ENCODE results near the gene TROAP.
A peak's percentile ranks its signal among the peaks of the same experiment; 100 is the strongest.
"Not testable (repeated sequence)": the region's sequence is repeated elsewhere in the genome, so short reads cannot be mapped to it uniquely, and the experiment has no call there.

Gene TROAP

DNA sequence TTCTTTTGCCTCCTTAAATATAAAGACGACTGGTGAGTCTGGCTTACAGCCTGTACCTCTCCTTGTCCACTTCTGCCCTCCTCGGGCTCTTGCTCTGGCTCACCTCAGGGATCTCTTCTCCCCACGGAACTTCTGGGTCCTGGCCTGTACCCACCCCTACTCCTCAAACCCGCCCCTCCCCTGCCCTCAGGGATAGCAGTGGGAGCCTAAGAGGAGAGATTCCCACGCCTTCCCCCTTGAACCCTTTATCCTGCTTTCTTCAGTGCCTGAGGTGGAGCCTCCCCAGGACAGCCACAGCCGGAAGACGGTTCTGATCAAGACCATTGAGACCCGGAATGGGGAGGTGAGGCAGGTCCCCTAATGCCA, 25.4 kb upstream of the TROAP start:
- Mint-ChIP-seq H3K27me3 (peaks cover 62% of the 10 kb centered on the region), H3K9me3 (no peaks in the 10 kb centered on the region), H3K4me1 (peaks cover 6% of the 10 kb centered on the region)

DNA sequence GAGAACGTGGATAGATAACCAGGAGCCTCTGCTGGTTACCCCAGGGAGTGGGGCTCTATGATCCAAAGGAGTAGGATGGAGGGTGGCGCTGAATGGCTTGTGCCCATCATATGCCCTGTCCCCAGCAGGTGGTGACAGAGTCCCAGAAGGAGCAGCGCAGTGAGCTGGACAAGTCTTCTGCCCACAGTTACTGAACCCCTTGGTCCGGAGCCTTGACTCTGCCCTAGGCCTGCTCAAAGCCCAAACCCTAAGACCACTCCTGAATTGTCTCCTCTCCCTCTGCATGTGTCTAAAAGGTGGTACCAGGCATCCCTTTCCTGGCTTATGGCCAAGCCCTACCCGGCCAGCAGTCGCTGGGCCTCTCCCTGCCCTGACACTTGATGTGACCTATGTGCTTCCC, 24.9 kb upstream of the TROAP start:
- Mint-ChIP-seq H3K4me3 (peak overlapping the region; percentile 13), H3K27ac (ENCODE audit: low read depth) (no peak overlapping the region)

More for the DNA sequence above, 25.4 kb upstream of the TROAP start:
- ATAC-seq (replicated peaks; ENCODE audit: extremely low read depth, poor library complexity, severe bottlenecking): no peak
- no peak for DNase-seq (ENCODE audit: low spot score in 2 of 2)
- Mint-ChIP-seq H3K27ac (ENCODE audit: low read depth) (no peak overlapping the region), H3K4me3 (peak overlapping the region; percentile 13), H3K36me3 (ENCODE audit: insufficient read depth) (no peaks in the 10 kb centered on the region)

DNA sequence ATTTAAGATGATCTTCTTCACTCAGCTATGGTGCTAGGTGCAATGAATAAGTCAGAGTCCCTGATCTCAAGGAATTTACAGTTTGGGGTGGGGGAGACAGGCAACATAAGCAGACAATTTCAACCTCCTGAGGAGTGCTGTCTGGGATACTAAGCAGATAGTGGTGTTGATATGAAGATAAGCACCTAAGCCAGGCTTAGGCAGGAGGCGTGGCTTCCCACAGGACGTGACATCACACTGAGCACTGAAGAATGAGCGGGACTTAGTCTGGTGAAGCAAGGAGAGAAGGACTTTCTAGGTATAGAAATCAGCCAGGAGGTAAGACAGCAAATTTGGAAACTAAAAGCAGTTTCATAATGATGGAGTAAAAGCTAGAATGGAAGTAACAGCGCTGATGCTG, 21.3 kb upstream of the TROAP start:
- Mint-ChIP-seq H3K4me1 (peaks cover 6% of the 10 kb centered on the region), H3K36me3 (ENCODE audit: insufficient read depth) (no peaks in the 10 kb centered on the region), H3K27ac (ENCODE audit: low read depth) (no peak overlapping the region), H3K9me3 (no peaks in the 10 kb centered on the region), H3K4me3 (no peak overlapping the region), H3K27me3 (peaks cover 61% of the 10 kb centered on the region)
- no peak for ATAC-seq (replicated peaks; ENCODE audit: extremely low read depth, poor library complexity, severe bottlenecking)
- DNase-seq (ENCODE audit: low spot score in 2 of 2): no peak

More for the DNA sequence above, 24.9 kb upstream of the TROAP start:
- DNase-seq (ENCODE audit: low spot score in 2 of 2): no peak
- ATAC-seq (replicated peaks; ENCODE audit: extremely low read depth, poor library complexity, severe bottlenecking): no peak
- no peaks in the 10 kb centered on the region for H3K9me3 Mint-ChIP-seq
- no peaks in the 10 kb centered on the region for H3K36me3 Mint-ChIP-seq (ENCODE audit: insufficient read depth)
- peaks cover 6% of the 10 kb centered on the region for H3K4me1 Mint-ChIP-seq
- peaks cover 64% of the 10 kb centered on the region for H3K27me3 Mint-ChIP-seq

DNA sequence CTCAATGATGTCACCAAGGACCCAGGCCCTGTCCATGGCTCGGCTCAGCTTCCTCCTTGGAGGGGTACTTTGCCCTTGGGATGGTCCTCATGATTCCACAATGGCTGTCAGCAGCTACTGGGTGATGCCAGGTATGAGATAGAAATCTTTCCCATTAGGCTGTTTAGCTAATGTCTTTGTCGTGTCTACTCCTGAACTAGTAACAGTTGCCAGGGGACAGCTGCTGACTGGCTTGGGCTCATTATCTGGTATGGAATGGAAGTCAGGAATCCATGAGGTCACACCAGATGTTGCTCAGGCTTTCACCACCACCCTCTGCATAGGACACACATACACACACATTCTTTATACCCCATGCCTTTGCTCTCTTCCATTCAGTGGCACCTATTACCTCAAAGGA, 18.9 kb upstream of the TROAP start:
- Mint-ChIP-seq H3K36me3 (ENCODE audit: insufficient read depth) (no peaks in the 10 kb centered on the region), H3K27me3 (peaks cover 59% of the 10 kb centered on the region), H3K4me1 (peaks cover 6% of the 10 kb centered on the region), H3K4me3 (no peak overlapping the region), H3K27ac (ENCODE audit: low read depth) (no peak overlapping the region), H3K9me3 (no peaks in the 10 kb centered on the region)
- ATAC-seq (replicated peaks; ENCODE audit: extremely low read depth, poor library complexity, severe bottlenecking): no peak
- DNase-seq (ENCODE audit: low spot score in 2 of 2): no peak

DNA sequence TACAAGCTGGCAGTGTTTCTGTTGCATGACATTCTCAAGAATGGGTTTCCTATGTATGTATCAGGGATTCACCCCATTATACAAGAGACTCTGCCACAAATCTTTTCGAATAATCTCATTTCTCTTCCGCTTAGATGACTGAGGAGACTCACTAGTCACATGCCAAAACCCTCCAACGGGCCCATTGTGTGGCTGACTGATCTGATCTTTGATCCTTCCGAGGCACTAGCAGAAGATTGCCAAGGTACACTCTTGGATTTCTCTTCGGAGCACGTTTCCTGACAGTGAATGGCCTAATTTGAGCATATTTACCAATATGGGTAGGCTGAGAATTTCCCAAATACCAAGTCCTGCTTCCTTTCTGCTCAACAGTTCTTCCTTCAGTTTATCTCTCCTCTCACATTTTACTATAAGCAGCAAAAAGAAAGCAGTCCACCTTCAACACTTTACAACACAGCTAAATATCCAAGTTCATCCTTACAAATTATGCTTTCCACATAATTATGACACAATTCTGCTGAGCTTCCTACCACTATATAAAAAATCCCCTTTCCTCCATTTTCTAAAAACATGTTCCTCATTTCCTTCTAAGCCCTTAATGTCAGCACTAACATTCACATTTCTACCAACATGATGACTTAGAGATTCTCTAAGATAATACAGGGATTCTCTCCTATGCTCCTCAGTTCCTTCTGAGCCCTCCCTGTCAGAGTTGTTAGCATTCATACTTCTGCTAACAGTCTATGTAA, 17.1 kb upstream of the TROAP start:
- ATAC-seq (replicated peaks; ENCODE audit: extremely low read depth, poor library complexity, severe bottlenecking) (no peak), DNase-seq (ENCODE audit: low spot score in 2 of 2) (no peak)
- Mint-ChIP-seq H3K9me3 (no peaks in the 10 kb centered on the region), H3K4me3 (no peak overlapping the region), H3K27ac (ENCODE audit: low read depth) (no peak overlapping the region), H3K4me1 (peaks cover 6% of the 10 kb centered on the region), H3K27me3 (peaks cover 63% of the 10 kb centered on the region), H3K36me3 (ENCODE audit: insufficient read depth) (no peaks in the 10 kb centered on the region)

DNA sequence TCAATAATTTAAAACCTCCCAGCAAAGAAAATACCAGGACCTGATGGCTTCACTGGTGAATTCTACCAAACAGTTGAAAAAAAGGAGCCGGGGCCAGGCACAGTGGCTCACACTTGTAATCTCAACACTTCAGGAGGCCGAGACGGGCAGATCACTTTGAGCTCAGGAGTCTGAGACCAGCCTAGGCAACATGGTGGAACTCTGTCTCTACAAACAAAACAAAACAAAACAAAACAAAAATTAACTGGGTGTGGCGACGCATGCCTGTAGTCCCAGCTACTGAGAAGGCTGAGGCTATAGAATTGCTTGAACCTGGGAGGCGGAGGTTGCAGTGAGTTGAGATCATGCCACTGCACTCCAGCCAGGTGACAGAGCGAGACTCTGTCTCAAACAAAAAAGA, 13.7 kb upstream of the TROAP start:
- no peaks in the 10 kb centered on the region for H3K4me1 Mint-ChIP-seq
- peaks cover 51% of the 10 kb centered on the region for H3K27me3 Mint-ChIP-seq
- no peak overlapping the region for H3K27ac Mint-ChIP-seq (ENCODE audit: low read depth)
- H3K4me3 Mint-ChIP-seq: no peak overlapping the region
- no peaks in the 10 kb centered on the region for H3K36me3 Mint-ChIP-seq (ENCODE audit: insufficient read depth)
- ATAC-seq (replicated peaks; ENCODE audit: extremely low read depth, poor library complexity, severe bottlenecking) (no peak), DNase-seq (ENCODE audit: low spot score in 2 of 2) (no peak)
- H3K9me3 Mint-ChIP-seq: no peaks in the 10 kb centered on the region

DNA sequence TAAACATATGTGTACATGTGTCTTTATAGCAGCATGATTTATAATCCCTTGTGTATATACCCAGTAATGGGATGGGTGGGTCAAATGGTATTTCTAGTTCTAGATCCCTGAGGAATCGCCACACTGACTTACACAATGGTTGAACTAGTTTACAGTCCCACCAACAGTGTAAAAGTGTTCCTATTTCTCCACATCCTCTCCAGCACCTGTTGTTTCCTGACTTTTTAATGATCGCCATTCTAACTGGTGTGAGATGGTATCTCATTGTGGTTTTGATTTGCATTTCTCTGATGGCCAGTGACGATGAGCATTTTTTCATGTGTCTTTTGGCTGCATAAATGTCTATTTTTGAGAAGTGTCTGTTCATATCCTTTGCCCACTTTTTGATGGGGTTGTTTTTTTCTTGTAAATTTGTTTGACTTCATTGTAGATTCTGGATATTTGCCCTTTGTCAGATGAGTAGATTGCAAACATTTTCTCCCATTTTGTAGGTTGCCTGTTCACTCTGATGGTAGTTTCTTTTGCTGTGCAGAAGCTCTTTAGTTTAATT, 12.5 kb upstream of the TROAP start:
- H3K27ac Mint-ChIP-seq (ENCODE audit: low read depth); H3K36me3 Mint-ChIP-seq (ENCODE audit: insufficient read depth); H3K9me3 Mint-ChIP-seq; ATAC-seq (replicated peaks; ENCODE audit: extremely low read depth, poor library complexity, severe bottlenecking); DNase-seq (ENCODE audit: low spot score in 2 of 2); H3K4me1 Mint-ChIP-seq; H3K4me3 Mint-ChIP-seq: not testable (repeated sequence)
- peaks cover 40% of the 10 kb centered on the region for H3K27me3 Mint-ChIP-seq

DNA sequence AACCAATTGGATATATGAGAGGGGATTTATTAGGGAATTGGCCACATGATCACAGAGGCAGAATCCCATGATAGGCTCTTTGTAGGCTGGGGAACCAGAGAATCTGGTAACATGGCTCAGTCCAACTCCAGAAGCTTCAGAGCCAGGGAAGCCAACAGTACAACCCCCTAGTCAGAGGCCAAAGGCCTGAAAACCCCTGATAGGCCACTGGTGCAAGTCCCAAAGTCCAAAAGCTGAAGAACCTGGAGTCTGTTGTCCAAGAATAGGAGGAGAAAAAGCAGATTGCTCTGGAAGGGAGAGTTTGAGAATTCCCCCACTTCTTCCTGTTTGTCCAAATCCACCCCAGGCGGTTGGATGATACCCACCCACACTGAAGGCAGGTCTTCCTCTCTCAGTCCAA, 8.2 kb upstream of the TROAP start:
- Mint-ChIP-seq H3K36me3 (ENCODE audit: insufficient read depth) (no peaks in the 10 kb centered on the region), H3K9me3 (no peaks in the 10 kb centered on the region), H3K4me3 (no peak overlapping the region), H3K4me1 (no peaks in the 10 kb centered on the region), H3K27ac (ENCODE audit: low read depth) (no peak overlapping the region), H3K27me3 (no peaks in the 10 kb centered on the region)
- ATAC-seq (replicated peaks; ENCODE audit: extremely low read depth, poor library complexity, severe bottlenecking) (no peak), DNase-seq (ENCODE audit: low spot score in 2 of 2) (no peak)

DNA sequence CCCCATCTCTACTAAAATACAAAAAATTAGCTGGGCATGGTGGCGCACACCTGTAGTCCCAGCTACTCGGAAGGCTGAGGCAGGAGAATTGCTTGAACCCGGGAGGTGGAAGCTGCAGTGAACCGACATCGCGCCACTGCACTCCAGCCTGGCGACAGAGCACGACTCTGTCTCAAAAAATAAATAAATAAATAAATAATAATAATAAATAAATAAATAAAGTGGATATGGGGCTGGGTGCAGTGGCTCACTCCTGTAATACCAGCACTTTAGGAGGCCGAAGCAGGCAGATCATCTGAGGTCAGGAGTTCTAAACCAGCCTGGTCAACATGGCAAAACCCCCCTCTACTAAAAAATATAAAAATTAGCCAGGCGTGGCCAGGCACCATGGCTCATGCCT, 5.9 kb upstream of the TROAP start:
- not testable (repeated sequence) for H3K36me3 Mint-ChIP-seq (ENCODE audit: insufficient read depth); H3K27ac Mint-ChIP-seq (ENCODE audit: low read depth); ATAC-seq (replicated peaks; ENCODE audit: extremely low read depth, poor library complexity, severe bottlenecking); H3K9me3 Mint-ChIP-seq; H3K27me3 Mint-ChIP-seq; H3K4me1 Mint-ChIP-seq; DNase-seq (ENCODE audit: low spot score in 2 of 2); H3K4me3 Mint-ChIP-seq

DNA sequence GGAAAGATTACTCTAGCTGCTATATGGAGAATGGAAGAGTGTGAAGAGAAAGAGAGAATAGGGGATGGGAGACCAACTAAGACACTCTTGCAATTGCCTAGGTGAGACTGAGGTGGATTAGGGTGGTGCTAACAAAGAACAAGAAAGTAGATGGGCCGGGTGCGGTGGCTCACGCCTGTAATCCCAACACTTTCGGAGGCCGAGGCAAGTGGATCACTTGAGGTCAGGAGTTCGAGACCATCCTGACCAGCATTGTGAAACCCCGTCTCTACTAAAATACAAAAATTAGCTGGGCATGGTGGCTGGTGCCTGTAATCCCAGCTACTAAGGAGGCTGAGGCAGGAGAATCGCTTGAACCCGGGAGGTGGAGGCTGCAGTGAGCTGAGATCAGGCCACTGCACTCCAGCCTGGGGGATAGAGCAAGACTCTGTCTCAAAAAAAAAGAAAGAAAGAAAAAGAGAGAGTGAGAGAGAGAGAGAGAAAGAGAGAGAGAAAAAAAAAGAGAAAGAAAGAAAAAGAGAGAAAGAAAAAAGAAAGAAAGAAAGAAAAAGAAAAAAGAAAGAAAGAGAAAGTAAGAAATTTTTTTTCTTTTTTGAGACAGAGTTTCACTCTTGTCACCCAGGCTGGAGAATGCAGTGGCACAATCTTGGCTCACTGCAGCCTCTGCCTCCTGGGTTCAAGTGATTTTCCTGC, 2.5 kb upstream of the TROAP start:
- not testable (repeated sequence) for H3K36me3 Mint-ChIP-seq (ENCODE audit: insufficient read depth); H3K27ac Mint-ChIP-seq (ENCODE audit: low read depth); DNase-seq (ENCODE audit: low spot score in 2 of 2); ATAC-seq (replicated peaks; ENCODE audit: extremely low read depth, poor library complexity, severe bottlenecking); H3K9me3 Mint-ChIP-seq; H3K27me3 Mint-ChIP-seq
- H3K4me3 Mint-ChIP-seq: peak overlapping the region; percentile 91
- peaks cover 22% of the 10 kb centered on the region for H3K4me1 Mint-ChIP-seq

DNA sequence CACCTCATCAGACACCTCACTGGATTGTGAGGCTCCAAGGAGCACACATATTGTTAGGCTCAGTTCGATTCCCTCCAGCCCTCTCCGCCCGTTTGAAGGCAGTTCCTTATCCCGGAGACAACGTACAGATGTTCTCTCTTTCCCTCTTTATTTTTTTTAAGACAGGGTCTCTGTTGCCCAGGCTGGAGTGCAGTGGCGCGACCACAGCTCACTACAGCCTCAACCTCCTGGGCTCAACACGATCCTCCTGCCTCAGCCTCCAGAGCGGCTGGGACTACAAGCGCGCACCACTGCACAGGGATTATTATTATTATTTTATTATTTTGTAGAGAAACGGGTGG, 718 bp upstream of the TROAP start:
- Mint-ChIP-seq H3K27me3 (no peaks in the 10 kb centered on the region), H3K4me3 (peak overlapping the region; percentile 91), H3K4me1 (peaks cover 22% of the 10 kb centered on the region), H3K36me3 (ENCODE audit: insufficient read depth) (peaks cover 2% of the 10 kb centered on the region), H3K9me3 (no peaks in the 10 kb centered on the region), H3K27ac (ENCODE audit: low read depth) (peak overlapping the region; percentile 86)
- ATAC-seq (replicated peaks; ENCODE audit: extremely low read depth, poor library complexity, severe bottlenecking) (no peak), DNase-seq (ENCODE audit: low spot score in 2 of 2) (no peak)

DNA sequence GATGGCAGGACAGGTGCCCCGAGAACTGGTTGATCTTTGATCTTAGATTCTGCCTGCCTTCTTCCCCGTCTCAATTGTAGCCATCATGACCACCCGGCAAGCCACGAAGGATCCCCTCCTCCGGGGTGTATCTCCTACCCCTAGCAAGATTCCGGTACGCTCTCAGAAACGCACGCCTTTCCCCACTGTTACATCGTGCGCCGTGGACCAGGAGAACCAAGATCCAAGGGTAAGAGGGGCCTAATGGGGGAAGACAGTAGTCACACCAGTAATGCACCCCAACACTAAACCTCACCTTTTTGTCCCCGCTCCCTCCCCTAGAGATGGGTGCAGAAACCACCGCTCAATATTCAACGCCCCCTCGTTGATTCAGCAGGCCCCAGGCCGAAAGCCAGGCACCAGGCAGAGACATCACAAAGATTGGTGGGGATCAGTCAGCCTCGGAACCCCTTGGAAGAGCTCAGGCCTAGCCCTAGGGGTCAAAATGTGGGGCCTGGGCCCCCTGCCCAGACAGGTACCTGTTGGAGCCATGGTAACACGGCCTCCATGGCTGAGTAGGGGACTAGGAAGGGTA, 556 bp downstream of the TROAP start:
- Mint-ChIP-seq H3K9me3 (no peaks in the 10 kb centered on the region), H3K27me3 (no peaks in the 10 kb centered on the region), H3K4me3 (peak overlapping the region; percentile 91), H3K27ac (ENCODE audit: low read depth) (peak overlapping the region; percentile 86), H3K36me3 (ENCODE audit: insufficient read depth) (peaks cover 2% of the 10 kb centered on the region), H3K4me1 (peaks cover 22% of the 10 kb centered on the region)
- ATAC-seq (replicated peaks; ENCODE audit: extremely low read depth, poor library complexity, severe bottlenecking) (no peak), DNase-seq (ENCODE audit: low spot score in 2 of 2) (no peak)

DNA sequence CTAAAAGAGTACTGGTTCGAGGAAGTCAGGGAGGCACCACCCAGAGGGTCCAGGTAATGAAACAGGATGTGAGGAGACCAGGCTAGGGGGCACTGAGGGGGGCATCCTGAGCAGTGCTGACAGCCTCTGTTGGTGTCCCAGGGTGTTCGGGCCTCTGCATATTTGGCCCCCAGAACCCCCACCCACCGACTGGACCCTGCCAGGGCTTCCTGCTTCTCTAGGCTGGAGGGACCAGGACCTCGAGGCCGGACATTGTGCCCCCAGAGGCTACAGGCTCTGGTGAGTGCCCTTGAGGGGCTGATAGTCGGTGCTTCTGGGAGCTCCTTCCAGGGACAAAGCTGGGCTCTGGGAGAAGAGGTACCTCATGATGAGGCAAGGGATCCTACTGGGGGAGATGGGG, 2.6 kb downstream of the TROAP start:
- Mint-ChIP-seq H3K4me3 (no peak overlapping the region), H3K36me3 (ENCODE audit: insufficient read depth) (peaks cover 2% of the 10 kb centered on the region), H3K27ac (ENCODE audit: low read depth) (no peak overlapping the region), H3K27me3 (no peaks in the 10 kb centered on the region), H3K9me3 (no peaks in the 10 kb centered on the region), H3K4me1 (peaks cover 22% of the 10 kb centered on the region)
- ATAC-seq (replicated peaks; ENCODE audit: extremely low read depth, poor library complexity, severe bottlenecking) (no peak), DNase-seq (ENCODE audit: low spot score in 2 of 2) (no peak)

Measured in central memory CD8-positive, alpha-beta T cell (primary cell).